H1 (cell line): ENCODE data around the gene S1PR2. TPM values are rescaled to one million over a fixed set of nuclear protein-coding genes. Genes with fewer than 3 reads are reported as not detected.

Experiments
- CTCF ChIA-PET: fragments of 300-600 bp; sonication (Branson Sonifier 250); formaldehyde crosslinking; loops from one replicate; lab custom pipeline; 2021; ENCODE audit not compliant: partially characterized antibody; lab: Charles Lee
- POLR2A ChIA-PET: fragments of 300-600 bp; sonication (Branson Sonifier 250); formaldehyde crosslinking; loops from one replicate; lab custom pipeline; 2021; ENCODE audit warnings: inconsistent platforms; ENCODE audit not compliant: partially characterized antibody; lab: Charles Lee
- DNase-seq, 2 experiments: peaks; one replicate each; pipeline versions ENCODE4 v3.0.0 to v3.0.0-alpha.2; 2010 to 2022; ENCODE audit warnings: low spot score in 2 of 2, low read depth in 1 of 2, mixed read lengths in 1 of 2
- FAIRE-seq: peaks from 2 replicates; lab custom pipeline; 2011; peaks lifted over from hg19 to GRCh38; lab: Jason Lieb, UNC
- H2AFZ ChIP-seq: 2 replicates; pipeline ENCODE4 v1.8.1; 2012; ENCODE audit warnings: low read length, inconsistent platforms
- H2AK5ac ChIP-seq: 2 replicates; pipeline ENCODE4 v1.6.1; 2013; ENCODE audit warnings: low read depth, low read length
- H2BK120ac ChIP-seq: replicated peaks from 2 replicates; pipeline ENCODE3; 2013; ENCODE audit warnings: low read depth, low read length, inconsistent platforms
- H2BK12ac ChIP-seq: 2 replicates; pipeline ENCODE4 v1.6.1; 2013; ENCODE audit warnings: low read depth, low read length
- H2BK15ac ChIP-seq: 2 replicates; pipeline ENCODE4 v1.6.1; 2013; ENCODE audit warnings: low read length
- H2BK20ac ChIP-seq: 2 replicates; pipeline ENCODE4 v1.6.1; 2013; ENCODE audit warnings: low read length
- H2BK5ac ChIP-seq: 2 replicates; pipeline ENCODE4 v1.6.1; 2013; ENCODE audit warnings: low read depth, low read length
- H3K14ac ChIP-seq: 2 replicates; pipeline ENCODE4 v1.6.1; 2013; ENCODE audit warnings: inconsistent platforms; ENCODE audit not compliant: insufficient read length
- H3K18ac ChIP-seq: 2 replicates; pipeline ENCODE4 v1.6.1; 2013; ENCODE audit warnings: low read length; ENCODE audit errors: extremely low read depth
- H3K23ac ChIP-seq: 2 replicates; pipeline ENCODE4 v1.6.1; 2013; ENCODE audit warnings: inconsistent platforms; ENCODE audit not compliant: insufficient read length
- H3K23me2 ChIP-seq: 2 replicates; pipeline ENCODE4 v1.6.1; 2013; ENCODE audit warnings: low read depth, low read length
- H3K27ac ChIP-seq: 2 replicates; pipeline ENCODE4 v1.6.1; 2011; ENCODE audit warnings: low read depth, low read length, inconsistent platforms
- H3K27me3 ChIP-seq, 4 experiments: replicated peaks in 1 of 4; 1 replicate in 1 of 4; 2 replicates in 3 of 4; pipeline versions ENCODE4 v1.6.1 to v1.8.1; 2011 to 2013; ENCODE audit warnings: low read length in 3 of 4, mild to moderate bottlenecking in 3 of 4, inconsistent platforms in 2 of 4, mixed read lengths in 2 of 4, moderate library complexity in 1 of 4; ENCODE audit not compliant: control insufficient read depth in 3 of 4, insufficient read depth in 3 of 4; ENCODE audit errors: extremely low read depth in 1 of 4
- H3K36me3 ChIP-seq, 4 experiments: 2 replicates each; pipeline versions ENCODE4 v1.6.1 to v1.8.1; 2011 to 2013; ENCODE audit warnings: mild to moderate bottlenecking in 4 of 4, low read length in 3 of 4, moderate library complexity in 2 of 4, control low read depth in 1 of 4, inconsistent platforms in 1 of 4; ENCODE audit not compliant: insufficient read depth in 4 of 4, control insufficient read depth in 2 of 4
- H3K4ac ChIP-seq: replicated peaks from 2 replicates; pipeline ENCODE3; 2013; ENCODE audit warnings: low read length, low read depth, mixed read lengths, inconsistent platforms; ENCODE audit not compliant: insufficient read length
- H3K4me1 ChIP-seq, 4 experiments: replicated peaks in 1 of 4; 1 replicate in 1 of 4; 2 replicates in 3 of 4; pipeline versions ENCODE4 v1.6.1 to v1.8.1; 2011 to 2013; ENCODE audit warnings: low read length in 3 of 4, inconsistent platforms in 2 of 4, mixed read lengths in 1 of 4; ENCODE audit not compliant: insufficient read depth in 4 of 4, control insufficient read depth in 3 of 4
- H3K4me2 ChIP-seq, 2 experiments: 2 replicates each; pipeline versions ENCODE4 v1.6.1 to v1.8.1; 2011 to 2013; ENCODE audit warnings: low read depth in 2 of 2, low read length in 2 of 2, control low read depth in 1 of 2, inconsistent platforms in 1 of 2, mild to moderate bottlenecking in 1 of 2; ENCODE audit not compliant: insufficient read depth in 1 of 2
- H3K4me3 ChIP-seq, 4 experiments: fragments of 200-600, 300-600 bp in 1 of 4; sonication (generic), shearing (Covaris generic), sonication (Bioruptor Twin) in 1 of 4; 2 replicates each; pipeline versions ENCODE4 v1.5.1 to v1.8.1; 2011 to 2016; ENCODE audit warnings: low read length in 4 of 4, low read depth in 3 of 4, control low read depth in 2 of 4, inconsistent platforms in 2 of 4, mild to moderate bottlenecking in 2 of 4, mixed read lengths in 1 of 4, moderate library complexity in 1 of 4; ENCODE audit not compliant: insufficient read depth in 2 of 4; ENCODE audit errors: extremely low read depth in 1 of 4
- H3K56ac ChIP-seq: replicated peaks from 2 replicates; pipeline ENCODE3; 2013; ENCODE audit warnings: low read depth, mild to moderate bottlenecking, mixed read lengths, low read length, inconsistent platforms; ENCODE audit not compliant: insufficient read length
- H3K79me1 ChIP-seq: 2 replicates; pipeline ENCODE4 v1.6.1; 2013; ENCODE audit warnings: low read depth, low read length, control low read depth
- H3K79me2 ChIP-seq, 2 experiments: 2 replicates each; pipeline versions ENCODE4 v1.6.1 to v1.8.1; 2012 to 2013; ENCODE audit warnings: low read length in 2 of 2, mild to moderate bottlenecking in 2 of 2, inconsistent platforms in 1 of 2; ENCODE audit not compliant: insufficient read depth in 2 of 2, control insufficient read depth in 1 of 2
- H3K9ac ChIP-seq, 4 experiments: replicated peaks in 1 of 4; 1 replicate in 1 of 4; 2 replicates in 3 of 4; pipeline versions ENCODE4 v1.6.1 to v1.8.1; 2011 to 2013; ENCODE audit warnings: low read depth in 3 of 4, low read length in 3 of 4, control low read depth in 2 of 4, mild to moderate bottlenecking in 2 of 4, moderate library complexity in 2 of 4, inconsistent platforms in 1 of 4; ENCODE audit errors: extremely low read depth in 1 of 4
- H3K9me3 ChIP-seq, 2 experiments: 2 replicates each; pipeline versions ENCODE4 v1.6.1 to v1.8.1; 2012 to 2013; ENCODE audit warnings: mild to moderate bottlenecking in 2 of 2, moderate library complexity in 2 of 2, control low read depth in 1 of 2, inconsistent platforms in 1 of 2, low read depth in 1 of 2, low read length in 1 of 2, mixed read lengths in 1 of 2; ENCODE audit not compliant: insufficient read depth in 2 of 2
- H4K20me1 ChIP-seq, 2 experiments: replicated peaks in 1 of 2; 2 replicates each; pipeline versions ENCODE3 to v1.8.1; 2011 to 2013; ENCODE audit warnings: inconsistent platforms in 2 of 2, low read length in 2 of 2, mild to moderate bottlenecking in 1 of 2; ENCODE audit not compliant: insufficient read depth in 2 of 2, control insufficient read depth in 1 of 2
- H4K5ac ChIP-seq: 2 replicates; pipeline ENCODE4 v1.6.1; 2013; ENCODE audit warnings: low read length, low read depth, mixed read lengths, inconsistent platforms; ENCODE audit not compliant: insufficient read length
- H4K8ac ChIP-seq: 2 replicates; pipeline ENCODE4 v1.8.0; 2013; ENCODE audit warnings: mild to moderate bottlenecking, moderate library complexity, low read length, inconsistent platforms; ENCODE audit not compliant: insufficient read depth; ENCODE audit errors: extremely low read depth
- H4K91ac ChIP-seq: replicated peaks from 2 replicates; pipeline ENCODE3; 2013; ENCODE audit warnings: low read length, mixed read lengths, inconsistent platforms; ENCODE audit not compliant: insufficient read length
- ASH2L ChIP-seq: fragments of 200-600, 300-600 bp; sonication (generic); IDR thresholded peaks from one replicate; pipeline ENCODE4 v1.7.1; 2017; ENCODE audit warnings: low read length
- CHD1 ChIP-seq: IDR thresholded peaks from 2 replicates; pipeline ENCODE4 v1.6.1; 2012; ENCODE audit warnings: low read depth, low read length, improper control_type of control experiment
- E2F6 ChIP-seq: IDR thresholded peaks from 2 replicates; pipeline ENCODE4 v1.6.1; 2012; ENCODE audit warnings: inconsistent platforms
- FOSL1 ChIP-seq: IDR thresholded peaks from 2 replicates; pipeline ENCODE4 v1.6.1; 2011; ENCODE audit warnings: mild to moderate bottlenecking, low read depth, low read length, moderate library complexity; ENCODE audit not compliant: insufficient read depth
- HDAC2 ChIP-seq, 2 experiments: fragments of 300-600 bp in 1 of 2; sonication (generic) in 1 of 2; IDR thresholded peaks; 2 replicates each; pipeline ENCODE4 v1.6.1; 2011 to 2012; ENCODE audit warnings: low read depth in 2 of 2, low read length in 2 of 2, mild to moderate bottlenecking in 2 of 2, moderate library complexity in 2 of 2, borderline replicate concordance in 1 of 2, inconsistent platforms in 1 of 2
- KDM4A ChIP-seq: IDR thresholded peaks from one replicate; pipeline ENCODE4 v1.7.1; 2012; ENCODE audit warnings: low read depth, mild to moderate bottlenecking, moderate library complexity, low read length, inconsistent platforms; ENCODE audit not compliant: severe bottlenecking
- NRF1 ChIP-seq: IDR thresholded peaks from 2 replicates; pipeline ENCODE4 v1.6.1; 2011; ENCODE audit warnings: mild to moderate bottlenecking, low read depth, low read length, improper control_type of control experiment
- SAP30 ChIP-seq: fragments of 300-600 bp; sonication (generic); IDR thresholded peaks from 2 replicates; pipeline ENCODE4 v1.7.1; 2012; ENCODE audit warnings: low read length, moderate library complexity, mild to moderate bottlenecking, inconsistent platforms; ENCODE audit not compliant: insufficient read depth, insufficient replicate concordance
- TBP ChIP-seq: IDR thresholded peaks from 2 replicates; pipeline ENCODE4 v1.6.1; 2011; ENCODE audit warnings: low read depth, low read length, improper control_type of control experiment
- TEAD4 ChIP-seq: IDR thresholded peaks from 2 replicates; pipeline ENCODE4 v1.6.1; 2012; ENCODE audit warnings: low read depth, low read length, inconsistent platforms, mixed read lengths
- WGBS, 2 experiments: shearing (Covaris generic) in 1 of 2; methylation state at CpG; one replicate each; pipeline versions ENCODE4 v1.1.6 to v1.1.7; 2013 to 2015; ENCODE audit warnings: low lambda C conversion rate in 2 of 2, mixed read lengths in 2 of 2, inconsistent platforms in 1 of 2, low coverage in 1 of 2, missing lambda C conversion rate in 1 of 2; ENCODE audit not compliant: insufficient replicate concordance in 2 of 2, insufficient coverage in 1 of 2, insufficient read length in 1 of 2; ENCODE audit errors: extremely low coverage in 1 of 2, missing lambda C conversion rate in 1 of 2; 5-methylcytosine and 5-hydroxymethylcytosine counted together
- polyA plus RNA-seq, 7 experiments: library from polyadenylated mRNA; depleted of rRNA in 3 of 7; stranded (reverse) in 5 of 7; unstranded in 2 of 7; fragments of >200 nt in 5 of 7; fragments of 200-250 nt in 2 of 7; gene quantifications; 1 replicate in 5 of 7; 2 replicates in 1 of 7; 4 replicates in 1 of 7; pipeline versions ENCODE4 v1.2.1 to v1.2.3, GENCODE V29; 2011 to 2013; ENCODE audit warnings: missing spikeins in 2 of 7, mixed read lengths in 2 of 7
- total RNA-seq: library from RNA; stranded (reverse); fragmentation: NEBNext Ultra II Directional; extraction: Animal tissue kit (Norgen Biotek cat#: 25700); gene quantifications from 2 replicates; pipeline ENCODE4 v1.2.1, GENCODE V29; 2021

The S1PR2 gene
- total and polyA plus RNA-seq, 2 of the 8 experiments (the other 6 are each of a cell fraction or from before 2014, with no cell fraction given), result 17.5 to 19.4 TPM

DNA sequence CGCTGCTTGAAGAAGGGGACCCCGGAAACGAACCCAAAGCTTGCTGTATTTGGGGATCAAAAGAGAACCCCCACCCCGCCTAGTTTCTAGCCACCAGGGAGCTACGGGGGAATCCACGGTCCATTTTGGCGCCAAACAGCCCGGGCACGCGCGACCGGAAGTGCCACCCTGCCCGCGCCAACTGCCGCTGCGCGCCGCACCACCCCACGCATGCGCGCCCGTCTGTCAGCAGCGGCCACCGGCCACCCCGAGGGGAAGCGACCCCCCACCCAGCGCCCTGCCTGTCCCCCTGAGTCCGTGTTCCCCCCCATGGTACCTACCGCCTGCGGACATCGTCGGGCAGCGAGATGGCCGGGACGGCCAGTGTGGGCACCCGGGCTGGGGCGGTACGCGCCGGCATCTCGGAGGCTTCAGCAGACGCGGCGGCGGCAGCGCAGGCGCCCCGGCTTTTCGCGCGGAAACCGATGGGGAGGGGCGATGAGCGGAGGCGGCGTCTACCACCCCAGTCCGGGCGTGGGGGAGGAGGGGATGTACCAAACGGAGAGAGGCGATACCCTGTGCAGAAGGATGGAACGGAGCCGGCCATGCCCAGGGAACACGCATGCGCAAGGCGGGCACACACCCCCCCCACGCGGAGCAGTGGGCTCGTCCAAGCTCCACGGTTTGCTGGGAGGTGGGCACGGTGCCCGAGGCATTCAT is 36.5 kb downstream of the S1PR2 start, which contains the start of gene DNMT1:
DNMT1 (minus strand) TSS at position 454 of the 699 bp plus-strand sequence; CDS start at position 400, 54 bp downstream.
- Histone ChIP-seq H2AFZ (no peak within 1 kb of the TSS; the same call in 1 of the 2 replicates), H2BK5ac (peak within 1 kb of the TSS; percentile 98), H4K20me1 (peaks cover 0 to 13% of the 10 kb centered on the region in 2 experiments), H3K4me1 (no peaks in the 10 kb centered on the region), H3K14ac (no peak within 1 kb of the TSS), H2BK20ac (no peak within 1 kb of the TSS), H2BK15ac (no peak within 1 kb of the TSS; the same call in 1 of the 2 replicates), H3K9me3 (no peaks in the 10 kb centered on the region), H4K8ac (peak within 1 kb of the TSS; percentile 90), H3K23me2 (peaks cover 8% of the 10 kb centered on the region), H3K18ac (peak within 1 kb of the TSS; percentile 88), H4K91ac (peak within 1 kb of the TSS; percentile 79), H2BK120ac (no peak within 1 kb of the TSS), H2BK12ac (peak within 1 kb of the TSS; percentile 80; the same call in 1 of the 2 replicates), H4K5ac (peak within 1 kb of the TSS; percentile 99), H3K27ac (peak within 1 kb of the TSS; percentile 83), H3K4me3 (peak within 1 kb of the TSS; percentile 64 to 92 (median 80)), H3K9ac (peak within 1 kb of the TSS; percentile 84 to 92 (median 88)), H3K4me2 (peak within 1 kb of the TSS; percentile 91 to 93), H3K79me1 (peaks cover 8% of the 10 kb centered on the region), H3K4ac (no peak within 1 kb of the TSS), H3K79me2 (peaks cover 36 to 48% of the 10 kb centered on the region in 2 experiments), H2AK5ac (peak within 1 kb of the TSS; percentile 82; the same call in 1 of the 2 replicates), H3K56ac (peak within 1 kb of the TSS; percentile 84), H3K23ac (no peak within 1 kb of the TSS), H3K36me3 (peaks cover 0 to 9% (median 1%) of the 10 kb centered on the region in 4 experiments; a peak in 2 of 8 replicates), H3K27me3 (no peaks in the 10 kb centered on the region)
- ChIA-PET POLR2A (interaction anchor here (0.7 to 2.1 kb wide), 29 partner anchors 8 to 214 kb away, joined by 3 to 14 read pairs (median 3); partner anchors contain the start of genes ICAM1, MRPL4, PPAN and RAVER1), CTCF (interaction anchor here (1.4 to 2.3 kb wide), 3 partner anchors 27 to 56 kb away, joined by 3 to 9 read pairs (median 7); no protein-coding TSS in a partner anchor)
- WGBS, 2 experiments, result 1% methylated on average over 58 of the region's 71 CpGs; no CpG with 5 or more reads in 1 of the 2 experiments
- DNase-seq (peak; percentile 85 to 99), FAIRE-seq (no peak)
- TF ChIP-seq ASH2L (peak; percentile 57), TBP (peak; percentile 61; the same call in 1 of the 2 replicates), CHD1 (peak; percentile 100), HDAC2 (IDR thresholded peaks at IDR 0.05; ENCODE audit: borderline replicate concordance in 1 of 2, low read depth in 2 of 2, low read length in 2 of 2) (peak in 1 of 2 experiments; percentile 64; a peak in 2 of 4 replicates), FOSL1 (no peak), KDM4A (peak; percentile 64), TEAD4 (peak; percentile 42; the same call in 1 of the 2 replicates), SAP30 (no peak), NRF1 (peak; percentile 72), E2F6 (peak; percentile 56; the same call in 1 of the 2 replicates)
